HCT116 (cell line): ENCODE results near the gene ZCCHC24. TPM values are rescaled to one million over a fixed set of nuclear protein-coding genes. Genes with fewer than 3 reads are reported as not detected.

Experiments used
- ATAC-seq: fragments of 200-7000 bp; cut with Tn5 transposase; 2 replicates; pipeline ENCODE4 v1.9.1; 2020; ENCODE audit warnings: mild to moderate bottlenecking, moderate library complexity
- BruUV-seq: library from RNA; stranded (reverse); fragments of 400-500 nt; replicated peaks from 2 replicates; lab custom pipeline; 2021; lab: Mats Ljungman, UMichigan
- CTCF ChIA-PET: fragments of 300-600 bp; sonication (Branson Sonifier 250); formaldehyde crosslinking; loops from one replicate; lab custom pipeline; 2021; ENCODE audit warnings: antibody characterized with exemption; lab: Charles Lee
- POLR2A ChIA-PET: fragments of 300-600, 350-600 bp; sonication (Branson Sonifier 250); formaldehyde crosslinking; loops from one replicate; lab custom pipeline; 2021; ENCODE audit warnings: antibody characterized with exemption; lab: Charles Lee
- RAD21 ChIA-PET, 2 experiments: fragments of 300-600 bp; sonication (Branson Sonifier 250); formaldehyde crosslinking; loops; one replicate each; lab custom pipeline; 2023; ENCODE audit warnings: low total read pairs in 2 of 2; ENCODE audit not compliant: uncharacterized antibody in 2 of 2, unreplicated experiment in 2 of 2, low non-redundant PET in 1 of 2; lab: Charles Lee
- DNase-seq: peaks from one replicate; pipeline ENCODE4 v3.0.0-alpha.2; 2010; ENCODE audit warnings: low read depth, low spot score
- H2AFZ ChIP-seq: fragments of 200-600 bp; shearing (Covaris generic), sonication (generic); 2 replicates; pipeline ENCODE4 v1.6.1; 2017; ENCODE audit warnings: low read depth, mixed run types, mixed read lengths, antibody characterized with exemption, low read length; ENCODE audit not compliant: poor library complexity, severe bottlenecking
- H3K27ac ChIP-seq: 2 replicates; pipeline ENCODE4 v1.5.1; 2012; ENCODE audit warnings: low read depth, low read length
- H3K27me3 ChIP-seq: fragments of 200-600 bp; sonication (generic); 2 replicates; pipeline ENCODE4 v1.6.1; 2016; ENCODE audit warnings: mixed run types, low read length, mixed read lengths; ENCODE audit not compliant: insufficient read depth
- H3K36me3 ChIP-seq, 2 experiments: fragments of 200-500 bp in 1 of 2; fragments of 200-600 bp in 1 of 2; sonication (Bioruptor generic) in 1 of 2; sonication (generic) in 1 of 2; 2 replicates each; pipeline versions ENCODE4 v1.5.1 to v1.6.1; 2014 to 2016; ENCODE audit warnings: low read length in 2 of 2, inconsistent platforms in 1 of 2, mixed read lengths in 1 of 2, mixed run types in 1 of 2; ENCODE audit not compliant: insufficient read depth in 2 of 2, control insufficient read depth in 1 of 2
- H3K4me1 ChIP-seq, 2 experiments: fragments of 200-600 bp in 1 of 2; sonication (generic) in 1 of 2; 2 replicates each; pipeline versions ENCODE4 v1.5.1 to v1.6.1; 2012 to 2017; ENCODE audit warnings: low read length in 2 of 2, inconsistent platforms in 1 of 2, mild to moderate bottlenecking in 1 of 2, mixed read lengths in 1 of 2, mixed run types in 1 of 2, moderate library complexity in 1 of 2; ENCODE audit not compliant: insufficient read depth in 2 of 2, control insufficient read depth in 1 of 2
- H3K4me2 ChIP-seq: fragments of 200-600 bp; sonication (generic); 2 replicates; pipeline ENCODE4 v1.6.1; 2017; ENCODE audit warnings: mixed run types, low read length, mixed read lengths
- H3K4me3 ChIP-seq, 2 experiments: fragments of 200-600 bp in 1 of 2; sonication (generic) in 1 of 2; replicated peaks in 1 of 2; 2 replicates each; pipeline ENCODE4 v1.5.1; 2011 to 2016; ENCODE audit warnings: low read length in 2 of 2, control low read depth in 1 of 2, low read depth in 1 of 2, mild to moderate bottlenecking in 1 of 2, mixed read lengths in 1 of 2, mixed run types in 1 of 2
- H3K79me2 ChIP-seq: fragments of 200-600 bp; sonication (generic); 2 replicates; pipeline ENCODE4 v1.6.1; 2017; ENCODE audit warnings: mild to moderate bottlenecking, mixed run types, low read length, moderate library complexity, mixed read lengths; ENCODE audit not compliant: insufficient read depth
- H3K9ac ChIP-seq: fragments of 200-600 bp; sonication (generic); 2 replicates; pipeline ENCODE4 v1.6.1; 2016; ENCODE audit warnings: low read length, mixed read lengths
- H3K9me2 ChIP-seq: fragments of 200-600 bp; sonication (generic), shearing (Covaris generic); 2 replicates; pipeline ENCODE4 v1.6.1; 2017; ENCODE audit warnings: mixed run types, mild to moderate bottlenecking, moderate library complexity; ENCODE audit not compliant: insufficient read depth
- H3K9me3 ChIP-seq, 2 experiments: fragments of 200-500 bp in 1 of 2; fragments of 200-600 bp in 1 of 2; sonication (Bioruptor generic) in 1 of 2; sonication (generic) in 1 of 2; 2 replicates each; pipeline ENCODE4 v1.6.1; 2014 to 2017; ENCODE audit warnings: low read length in 2 of 2, mixed read lengths in 2 of 2, inconsistent platforms in 1 of 2, low read depth in 1 of 2, mild to moderate bottlenecking in 1 of 2, mixed run types in 1 of 2, moderate library complexity in 1 of 2; ENCODE audit not compliant: control insufficient read depth in 1 of 2, insufficient read depth in 1 of 2
- H4K20me1 ChIP-seq: fragments of 200-600 bp; sonication (generic), shearing (Covaris generic); 2 replicates; pipeline ENCODE4 v1.6.1; 2017; ENCODE audit warnings: mixed run types, mild to moderate bottlenecking, moderate library complexity; ENCODE audit not compliant: insufficient read depth
- ELF1 ChIP-seq: IDR thresholded peaks from 2 replicates; pipeline ENCODE4 v1.6.1; 2012; ENCODE audit warnings: low read depth, borderline replicate concordance
- EZH2 ChIP-seq: fragments of 200-600 bp; sonication (generic); IDR thresholded peaks from 2 replicates; pipeline ENCODE4 v1.6.1; 2017; ENCODE audit warnings: antibody characterized with exemption, mixed run types
- FOSL1 ChIP-seq: IDR thresholded peaks from 2 replicates; pipeline ENCODE4 v1.6.1; 2012; ENCODE audit warnings: low read depth
- POLR2A ChIP-seq: IDR thresholded peaks from 2 replicates; pipeline ENCODE4 v1.7.0; 2011; ENCODE audit warnings: borderline replicate concordance; ENCODE audit not compliant: insufficient read depth, insufficient read length; ENCODE audit errors: extremely low read depth
- RAD21 ChIP-seq: IDR thresholded peaks from 2 replicates; pipeline ENCODE4 v1.6.1; 2012; ENCODE audit warnings: low read depth, mild to moderate bottlenecking
- REST ChIP-seq: IDR thresholded peaks from 2 replicates; pipeline ENCODE4 v1.6.1; 2012; ENCODE audit warnings: low read depth
- TCF7L2 ChIP-seq: IDR thresholded peaks from 2 replicates; pipeline ENCODE4 v1.7.0; 2011; ENCODE audit warnings: borderline replicate concordance, inconsistent platforms; ENCODE audit not compliant: insufficient read depth, insufficient read length; ENCODE audit errors: extremely low read depth
- ZBTB33 ChIP-seq: IDR thresholded peaks from 2 replicates; pipeline ENCODE4 v1.6.1; 2011; ENCODE audit warnings: mild to moderate bottlenecking, low read length, moderate library complexity; ENCODE audit not compliant: insufficient replicate concordance; ENCODE audit errors: extremely low read depth
- ZNF274 ChIP-seq: fragments of 200-500 bp; sonication (Bioruptor generic); IDR thresholded peaks from 2 replicates; pipeline ENCODE4 v1.6.1; 2014; ENCODE audit warnings: mild to moderate bottlenecking, low read depth, low read length, inconsistent platforms
- intact Hi-C: fragments of 100-400 bp; cut with micrococcal nuclease; formaldehyde crosslinking; loops from 2 replicates; pipeline ENCODE4 v1.10.0; 2022
- total RNA-seq: library from RNA; stranded (reverse); gene quantifications from one replicate; pipeline ENCODE4 v1.2.1, GENCODE V29; 2021; ENCODE audit not compliant: unreplicated experiment

ZCCHC24 gene
- total RNA-seq, 1 experiment from 2014 or later, result 7.0 TPM

GRCh38 chr10:79442171-79443040, 3.0 kb downstream of the ZCCHC24 start:
- POLR2A ChIA-PET, result no interaction called here
- H4K20me1 ChIP-seq, result no peaks in the 10 kb centered on the region
- no peak overlapping the region for H3K27ac ChIP-seq
- H2AFZ ChIP-seq, result no peak overlapping the region
- no peaks in the 10 kb centered on the region for H3K9me2 ChIP-seq
- H3K4me2 ChIP-seq, result no peak overlapping the region
- no peaks in the 10 kb centered on the region for H3K27me3 ChIP-seq
- BruUV-seq, result no TSS peak
- CTCF ChIA-PET, result no interaction called here
- H3K79me2 ChIP-seq, result no peaks in the 10 kb centered on the region; the same call in 1 of the 2 replicates
- TF ChIP-seq FOSL1, result no peak
- TF ChIP-seq EZH2, result no peak
- TF ChIP-seq TCF7L2, result no peak
- TF ChIP-seq ZNF274, result no peak
- H3K4me1 ChIP-seq, result peaks cover 8 to 41% of the 10 kb centered on the region in 2 experiments; a peak in 3 of 4 replicates
- H3K4me3 ChIP-seq, result no peak overlapping the region
- H3K9me3 ChIP-seq, result no peaks in the 10 kb centered on the region
- H3K36me3 ChIP-seq, result no peaks in the 10 kb centered on the region
- ATAC-seq (no peak), DNase-seq (no peak)
- RAD21 ChIA-PET, result no interaction called here
- H3K9ac ChIP-seq, result no peak overlapping the region
- intact Hi-C loops, result no loop called here

GRCh38 chr10:79441433-79441832, 4.0 kb downstream of the ZCCHC24 start:
- ChIA-PET CTCF (no interaction called here), POLR2A (interaction anchor here (1.0 kb wide), 1 partner anchor 55 kb away, joined by 3 read pairs; no protein-coding TSS in a partner anchor)
- intact Hi-C loops, result no loop called here
- TF ChIP-seq ZNF274 (no peak), POLR2A (no peak), RAD21 (no peak), REST (no peak), ZBTB33 (no peak), ELF1 (no peak)

More at GRCh38 chr10:79441433-79441832, 4.0 kb downstream of the ZCCHC24 start:
- no peak overlapping the region for H3K4me2 ChIP-seq
- H2AFZ ChIP-seq, result no peak overlapping the region
- DNase-seq, result no peak
- H3K9me3 ChIP-seq, result no peaks in the 10 kb centered on the region
- RAD21 ChIA-PET, result no interaction called here
- H3K4me3 ChIP-seq, result no peak overlapping the region
- H3K9me2 ChIP-seq, result no peaks in the 10 kb centered on the region
- ATAC-seq, result no peak
- H3K27me3 ChIP-seq, result no peaks in the 10 kb centered on the region
- no peaks in the 10 kb centered on the region; the same call in 1 of the 2 replicates for H3K79me2 ChIP-seq
- no peak overlapping the region for H3K9ac ChIP-seq
- BruUV-seq, result no TSS peak
- H4K20me1 ChIP-seq, result no peaks in the 10 kb centered on the region
- no peaks in the 10 kb centered on the region for H3K36me3 ChIP-seq
- peaks cover 8 to 42% of the 10 kb centered on the region in 2 experiments; a peak in 3 of 4 replicates for H3K4me1 ChIP-seq
- no peak overlapping the region for H3K27ac ChIP-seq
